Transverse colon (tissue), 4 donors: ENCODE measurements around the gene HSPA12A. TPM values are rescaled to one million over a fixed set of nuclear protein-coding genes. Genes with fewer than 3 reads are reported as not detected.
A peak's percentile ranks its signal among the peaks of the same experiment; 100 is the strongest.

Experiments used
- DNase-seq: peaks from one replicate; pipeline ENCODE4 v3.0.0-alpha.2; 2019
- H3K27ac ChIP-seq, 4 donors: fragments of 200-600 bp; sonication (generic); 2 replicates each; pipeline ENCODE4 v1.5.1; 2016 to 2018; ENCODE audit warnings: inconsistent platforms in 4 of 4
- H3K27me3 ChIP-seq: fragments of 200-600 bp; sonication (generic); 2 replicates; pipeline ENCODE4 v1.5.1; 2017; ENCODE audit warnings: inconsistent platforms
- H3K36me3 ChIP-seq, 4 donors: fragments of 200-600 bp; sonication (generic); 2 replicates each; pipeline ENCODE4 v1.5.1; 2017 to 2019; ENCODE audit warnings: inconsistent platforms in 4 of 4
- H3K4me1 ChIP-seq, 4 donors: fragments of 200-600 bp; sonication (generic); 2 replicates each; pipeline ENCODE4 v1.5.1; 2017 to 2020; ENCODE audit warnings: inconsistent platforms in 4 of 4
- H3K4me3 ChIP-seq, 4 donors: fragments of 200-600 bp; sonication (generic); 1 replicate in 1 of 4; 2 replicates in 3 of 4; pipeline versions ENCODE4 v1.5.1 to v1.6.1; 2017 to 2019; ENCODE audit warnings: inconsistent platforms in 4 of 4
- H3K9me3 ChIP-seq, 2 donors: fragments of 200-600 bp; sonication (generic); 2 replicates each; pipeline ENCODE4 v1.5.1; 2017 to 2019; ENCODE audit warnings: inconsistent platforms in 2 of 2
- EP300 ChIP-seq: sonication (generic); formaldehyde crosslinking; IDR thresholded peaks from one replicate; pipeline ENCODE4 v1.6.1; 2017; ENCODE audit warnings: antibody characterized with exemption, low read depth
- POLR2A ChIP-seq: fragments of 450-650 bp; IDR thresholded peaks from one replicate; pipeline ENCODE4 v1.6.1; 2016; ENCODE audit warnings: antibody characterized with exemption, mild to moderate bottlenecking, moderate library complexity
- POLR2AphosphoS5 ChIP-seq, 3 donors: sonication (generic); formaldehyde crosslinking; IDR thresholded peaks; one replicate each; pipeline ENCODE4 v1.6.1; 2016; ENCODE audit warnings: antibody characterized with exemption in 3 of 3
- WGBS, 2 donors: methylation state at CpG; one replicate each; pipeline ENCODE4 v1.1.5; 2018; ENCODE audit warnings: low coverage in 1 of 2; 5-methylcytosine and 5-hydroxymethylcytosine counted together
- in situ Hi-C, 4 donors: fragments of 200-750 bp; cut with MboI; loops; one replicate each; pipeline versions ENCODE4 v1.15.0 to v1.15.1; 2017; ENCODE audit warnings: low sequenced_read_pairs in 3 of 4, low pct_ligation_motif_present in 1 of 4, low pct_unique_long_range_greater_than_20kb in 1 of 4
- intact Hi-C: fragments of 100-400 bp; cut with DNase I; formaldehyde crosslinking; loops from one replicate; pipeline ENCODE4 v1.15.1; 2023; ENCODE audit warnings: low total_unique reads
- total RNA-seq, 4 donors: library from RNA; depleted of rRNA; stranded (reverse); fragments of >200 nt; gene quantifications; one replicate each; pipeline ENCODE4 v1.1.0, GENCODE V29; 2016
- TF ChIP-seq, protein P1 (sequence below), 5 experiments: fragments of 200-600 bp in 3 of 5; fragments of 450-650 bp in 2 of 5; sonication (generic) in 3 of 5; IDR thresholded peaks; 1 replicate in 2 of 5; 2 replicates in 3 of 5; pipeline ENCODE4 v1.5.1; 2016 to 2017; ENCODE audit warnings: antibody characterized with exemption in 5 of 5, inconsistent platforms in 3 of 5, mild to moderate bottlenecking in 2 of 5, moderate library complexity in 1 of 5

The HSPA12A gene
- total RNA-seq, 4 donors from 2014 or later = 6.4 to 52.3 (median 9.5) TPM

DNA sequence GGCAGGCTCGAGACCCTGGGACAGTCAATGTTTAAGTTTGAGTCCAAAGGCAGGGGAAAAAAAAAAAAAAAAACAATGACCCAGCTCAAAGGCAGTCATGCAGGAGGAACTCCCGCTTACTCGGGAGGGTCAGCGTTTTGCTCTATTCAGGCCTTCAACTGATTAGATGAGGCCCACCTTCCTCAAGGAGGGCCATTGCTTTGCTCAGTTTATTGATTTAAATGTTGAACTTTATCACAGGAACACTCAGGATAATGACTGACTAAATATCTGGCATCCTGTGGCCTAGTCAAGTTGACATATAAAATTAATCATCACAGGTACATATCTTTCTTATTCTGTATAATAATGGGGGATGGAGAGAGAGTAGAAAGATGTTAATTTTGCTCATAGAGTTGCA, 52.6 kb downstream of the HSPA12A start:
- no peak for TF ChIP-seq EP300
- TF ChIP-seq, protein P1, sequence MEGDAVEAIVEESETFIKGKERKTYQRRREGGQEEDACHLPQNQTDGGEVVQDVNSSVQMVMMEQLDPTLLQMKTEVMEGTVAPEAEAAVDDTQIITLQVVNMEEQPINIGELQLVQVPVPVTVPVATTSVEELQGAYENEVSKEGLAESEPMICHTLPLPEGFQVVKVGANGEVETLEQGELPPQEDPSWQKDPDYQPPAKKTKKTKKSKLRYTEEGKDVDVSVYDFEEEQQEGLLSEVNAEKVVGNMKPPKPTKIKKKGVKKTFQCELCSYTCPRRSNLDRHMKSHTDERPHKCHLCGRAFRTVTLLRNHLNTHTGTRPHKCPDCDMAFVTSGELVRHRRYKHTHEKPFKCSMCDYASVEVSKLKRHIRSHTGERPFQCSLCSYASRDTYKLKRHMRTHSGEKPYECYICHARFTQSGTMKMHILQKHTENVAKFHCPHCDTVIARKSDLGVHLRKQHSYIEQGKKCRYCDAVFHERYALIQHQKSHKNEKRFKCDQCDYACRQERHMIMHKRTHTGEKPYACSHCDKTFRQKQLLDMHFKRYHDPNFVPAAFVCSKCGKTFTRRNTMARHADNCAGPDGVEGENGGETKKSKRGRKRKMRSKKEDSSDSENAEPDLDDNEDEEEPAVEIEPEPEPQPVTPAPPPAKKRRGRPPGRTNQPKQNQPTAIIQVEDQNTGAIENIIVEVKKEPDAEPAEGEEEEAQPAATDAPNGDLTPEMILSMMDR (IDR thresholded peaks at IDR 0.05) = no peak
- no peak for TF ChIP-seq POLR2A
- no peak for TF ChIP-seq POLR2AphosphoS5 (IDR thresholded peaks at IDR 0.05)
- intact Hi-C loops (no loop called here), in situ Hi-C loops (loop anchor here in 3 of 4 donors (10.0 to 25.0 kb wide), 2 partner anchors 95 to 473 kb away; no protein-coding TSS in a partner anchor)
- no peak overlapping the region for H3K27ac ChIP-seq
- no peaks in the 10 kb centered on the region for H3K36me3 ChIP-seq
- 60 to 93% methylated on average over 1 to 4 of the region's 4 CpGs for WGBS, 2 donors
- no peaks in the 10 kb centered on the region for H3K27me3 ChIP-seq
- peaks cover 0 to 12% (median 0%) of the 10 kb centered on the region in 4 donors for H3K4me1 ChIP-seq
- no peak overlapping the region for H3K4me3 ChIP-seq
- H3K9me3 ChIP-seq = no peaks in the 10 kb centered on the region
- no peak for DNase-seq

DNA sequence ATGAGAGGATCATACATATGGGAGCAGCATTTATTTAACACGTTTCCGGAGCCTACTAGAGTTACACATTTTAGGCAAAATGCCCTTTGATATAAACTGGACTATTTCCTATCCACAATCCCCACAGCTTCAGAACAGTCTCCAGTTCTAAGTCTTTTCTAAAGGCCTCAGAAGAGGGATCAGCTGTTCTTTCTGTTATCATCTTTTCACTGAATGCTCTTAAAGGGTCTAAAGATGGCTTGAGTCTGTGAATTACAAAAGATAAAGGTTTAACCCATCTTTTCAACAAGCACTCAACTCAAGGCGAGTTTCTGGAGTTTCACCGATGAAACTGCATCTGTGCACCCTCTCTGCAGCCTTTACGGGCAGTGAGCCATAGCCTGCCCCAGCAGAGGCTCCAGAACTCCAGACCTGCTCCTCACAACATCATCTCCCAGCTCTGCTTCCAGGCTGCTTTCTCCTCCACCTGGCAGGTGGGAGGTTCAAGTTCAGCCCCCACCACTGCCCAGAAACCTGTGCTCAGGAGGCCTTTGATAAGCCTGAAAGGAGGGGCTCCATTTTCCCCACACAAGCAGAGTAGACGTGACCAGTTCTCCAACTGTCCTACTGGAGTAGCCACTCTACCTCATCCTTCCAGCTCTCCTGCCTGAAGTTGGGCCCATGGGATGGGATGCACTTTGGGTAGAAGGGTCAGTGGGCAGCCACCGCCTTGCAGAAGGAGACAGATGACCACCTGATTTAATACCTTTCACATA, 53.4 kb downstream of the HSPA12A start:
- Histone ChIP-seq H3K4me1 (peaks cover 0 to 12% (median 0%) of the 10 kb centered on the region in 4 donors), H3K27me3 (no peaks in the 10 kb centered on the region), H3K9me3 (no peaks in the 10 kb centered on the region), H3K36me3 (no peaks in the 10 kb centered on the region), H3K27ac (peak overlapping the region in 2 of 4 donors; percentile 29 to 49), H3K4me3 (no peak overlapping the region)
- 52 to 85% methylated on average over 2 to 7 of the region's 7 CpGs for WGBS, 2 donors
- in situ Hi-C loops (loop anchor here in 3 of 4 donors (10.0 to 25.0 kb wide), 2 partner anchors 96 to 473 kb away; no protein-coding TSS in a partner anchor), intact Hi-C loops (no loop called here)
- DNase-seq = no peak
- no peak for TF ChIP-seq EP300
- TF ChIP-seq POLR2A = no peak
- TF ChIP-seq POLR2AphosphoS5 (IDR thresholded peaks at IDR 0.05) = no peak
- TF ChIP-seq, protein P1 (IDR thresholded peaks at IDR 0.05) = no peak

DNA sequence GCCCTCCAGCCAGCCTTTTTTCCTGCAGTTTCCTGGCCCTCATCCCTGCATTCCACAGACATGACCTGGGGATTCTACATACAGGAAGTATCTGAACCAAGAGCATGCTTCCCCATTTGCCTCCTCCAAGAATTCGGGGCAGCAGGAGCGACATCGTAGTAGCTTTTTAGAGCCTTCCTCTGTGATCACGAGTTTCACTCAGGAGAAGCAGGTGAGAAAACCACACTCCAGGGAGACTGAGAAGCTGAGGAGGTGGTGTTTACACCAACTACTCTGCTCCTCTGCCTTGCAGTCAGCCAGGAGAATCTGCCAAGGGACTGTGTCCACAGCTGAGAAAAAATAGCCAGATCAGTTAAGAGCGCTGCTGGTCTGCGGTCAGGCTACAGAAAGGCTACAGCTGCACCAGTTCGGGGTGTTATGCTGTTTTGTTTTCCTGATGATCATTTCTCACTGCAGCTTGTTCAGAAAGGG, 54.1 kb downstream of the HSPA12A start:
- in situ Hi-C loops = loop anchor here in 3 of 4 donors (10.0 to 25.0 kb wide), 2 partner anchors 97 to 474 kb away; no protein-coding TSS in a partner anchor
- TF ChIP-seq, protein P1 (IDR thresholded peaks at IDR 0.05) = no peak
- no peak for TF ChIP-seq EP300
- TF ChIP-seq POLR2AphosphoS5 (IDR thresholded peaks at IDR 0.05) = no peak
- TF ChIP-seq POLR2A = no peak
- Histone ChIP-seq H3K27me3 (no peaks in the 10 kb centered on the region), H3K36me3 (no peaks in the 10 kb centered on the region), H3K9me3 (no peaks in the 10 kb centered on the region), H3K27ac (peak overlapping the region in 3 of 4 donors; percentile 19 to 49 (median 29)), H3K4me3 (no peak overlapping the region), H3K4me1 (peaks cover 0 to 12% (median 0%) of the 10 kb centered on the region in 4 donors)
- no peak for DNase-seq
- intact Hi-C loops = no loop called here
- WGBS, 2 donors = 66% methylated on average over 7 of the region's 7 CpGs; no CpG with 5 or more reads in 1 of the 2 donors

DNA sequence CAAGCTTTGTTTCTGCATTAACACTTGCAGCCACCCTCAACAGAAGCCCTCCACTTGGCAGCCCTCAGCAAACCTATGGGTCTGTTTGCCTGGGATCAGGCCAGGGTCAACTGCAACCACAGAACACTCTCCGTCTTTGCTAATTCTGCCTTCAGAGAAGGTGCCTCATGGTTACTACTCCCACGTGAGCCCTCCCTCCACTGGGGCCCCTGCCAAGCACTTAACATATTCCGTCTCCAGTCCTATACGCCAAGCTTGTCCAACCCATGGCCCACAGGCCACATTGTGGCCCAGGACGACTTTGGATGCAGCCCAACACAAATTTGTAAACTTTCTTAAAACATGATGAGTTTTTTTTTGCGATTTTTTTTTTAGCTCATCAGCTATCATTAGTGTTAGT, 54.7 kb downstream of the HSPA12A start:
- DNase-seq = no peak
- intact Hi-C loops = no loop called here
- in situ Hi-C loops = loop anchor here in 3 of 4 donors (10.0 to 25.0 kb wide), 2 partner anchors 97 to 475 kb away; no protein-coding TSS in a partner anchor
- no peak overlapping the region for H3K4me3 ChIP-seq
- no peaks in the 10 kb centered on the region for H3K27me3 ChIP-seq
- H3K36me3 ChIP-seq = no peaks in the 10 kb centered on the region
- no peak overlapping the region for H3K27ac ChIP-seq
- WGBS, 2 donors = 67 to 68% methylated on average over 1 to 6 of the region's 6 CpGs
- TF ChIP-seq POLR2AphosphoS5 (IDR thresholded peaks at IDR 0.05) (no peak), EP300 (no peak), POLR2A (no peak)
- TF ChIP-seq, protein P1 (IDR thresholded peaks at IDR 0.05) = no peak
- H3K9me3 ChIP-seq = no peaks in the 10 kb centered on the region
- H3K4me1 ChIP-seq = peaks cover 0 to 12% (median 0%) of the 10 kb centered on the region in 4 donors
